B cell (primary cell): ENCODE data around the gene EYS. TPM values are rescaled to one million over a fixed set of nuclear protein-coding genes. Genes with fewer than 3 reads are reported as not detected.

Source experiments
- ATAC-seq: fragments of 200-7000 bp; cut with Tn5 transposase; one replicate; pipeline ENCODE4 v1.10.0; 2021; ENCODE audit warnings: low read depth, mild to moderate bottlenecking, moderate number of reproducible peaks, moderate library complexity
- CTCF ChIA-PET: fragments of 350-600 bp; sonication (Branson Sonifier 250); formaldehyde crosslinking; loops from one replicate; lab custom pipeline; 2021; ENCODE audit warnings: antibody characterized with exemption, inconsistent platforms; lab: Charles Lee
- POLR2A ChIA-PET: fragments of 350-600 bp; sonication (Branson Sonifier 250); formaldehyde crosslinking; loops from one replicate; lab custom pipeline; 2021; ENCODE audit warnings: antibody characterized with exemption; lab: Charles Lee
- DNase-seq: peaks from one replicate; pipeline ENCODE4 v3.0.0; 2013
- H2AFZ ChIP-seq: 2 replicates; pipeline ENCODE4 v1.6.1; 2012; ENCODE audit warnings: mild to moderate bottlenecking, low read depth, low read length; ENCODE audit not compliant: insufficient read depth, poor library complexity, severe bottlenecking
- H3K27ac ChIP-seq, 2 donors: 1 replicate in 1 of 2; 2 replicates in 1 of 2; pipeline ENCODE4 v1.5.1; 2012 to 2013; ENCODE audit warnings: low read length in 2 of 2, mild to moderate bottlenecking in 2 of 2, moderate library complexity in 1 of 2
- H3K27me3 ChIP-seq, 4 experiments: fragments of 200-600 bp in 1 of 4; sonication (generic) in 1 of 4; replicated peaks in 1 of 4; 1 replicate in 2 of 4; 2 replicates in 2 of 4; pipeline versions ENCODE4 v1.6.1 to v1.7.0; 2013 to 2016; ENCODE audit warnings: low read length in 3 of 4, mild to moderate bottlenecking in 2 of 4, mixed read lengths in 1 of 4, moderate library complexity in 1 of 4; ENCODE audit not compliant: insufficient read depth in 4 of 4, control insufficient read depth in 3 of 4; ENCODE audit errors: control extremely low read depth in 1 of 4
- H3K36me3 ChIP-seq, 2 experiments: replicated peaks in 1 of 2; 1 replicate in 1 of 2; 2 replicates in 1 of 2; pipeline versions ENCODE4 v1.6.1 to v1.7.1; 2013; ENCODE audit warnings: low read length in 1 of 2; ENCODE audit not compliant: insufficient read depth in 2 of 2, control insufficient read depth in 1 of 2; ENCODE audit errors: control extremely low read depth in 1 of 2, extremely low read depth in 1 of 2
- H3K4me1 ChIP-seq, 2 donors: fragments of 200-600 bp in 1 of 2; sonication (generic) in 1 of 2; 1 replicate in 1 of 2; 2 replicates in 1 of 2; pipeline versions ENCODE4 v1.5.1 to v1.6.1; 2013 to 2017; ENCODE audit warnings: low read length in 2 of 2; ENCODE audit not compliant: control insufficient read depth in 2 of 2, insufficient read depth in 2 of 2
- H3K4me2 ChIP-seq: replicated peaks from 2 replicates; pipeline ENCODE3; 2012; ENCODE audit warnings: mild to moderate bottlenecking, low read depth, low read length; ENCODE audit not compliant: poor library complexity, severe bottlenecking
- H3K4me3 ChIP-seq, 5 experiments: fragments of 200-600 bp in 1 of 5; sonication (generic) in 1 of 5; 1 replicate in 3 of 5; 2 replicates in 2 of 5; pipeline versions ENCODE4 v1.5.1 to v1.7.0; 2011 to 2016; ENCODE audit warnings: low read length in 4 of 5, mild to moderate bottlenecking in 4 of 5, low read depth in 2 of 5, control low read depth in 1 of 5, moderate library complexity in 1 of 5; ENCODE audit not compliant: insufficient read depth in 1 of 5; ENCODE audit errors: control extremely low read depth in 1 of 5, extremely low read depth in 1 of 5
- H3K79me2 ChIP-seq: fragments of 200-600 bp; sonication (generic); one replicate; pipeline ENCODE4 v1.6.0; 2016; ENCODE audit warnings: low read length; ENCODE audit not compliant: control insufficient read depth, insufficient read depth
- H3K9ac ChIP-seq: fragments of 200-600 bp; sonication (generic); 2 replicates; pipeline ENCODE4 v1.6.1; 2017; ENCODE audit warnings: mild to moderate bottlenecking, low read length, moderate library complexity
- H3K9me3 ChIP-seq, 3 donors: one replicate each; pipeline versions ENCODE4 v1.6.1 to v1.7.1; 2013; ENCODE audit warnings: low read length in 2 of 3; ENCODE audit not compliant: control insufficient read depth in 2 of 3, insufficient read depth in 1 of 3; ENCODE audit errors: control extremely low read depth in 1 of 3
- H4K20me1 ChIP-seq: 2 replicates; pipeline ENCODE4 v1.6.0; 2012; ENCODE audit warnings: mild to moderate bottlenecking, low read length; ENCODE audit not compliant: insufficient read depth, control insufficient read depth, poor library complexity, severe bottlenecking
- H3K27ac Mint-ChIP-seq: one replicate; pipeline ENCODE4 v1.8.0; 2021; ENCODE audit warnings: mixed read lengths
- H3K27me3 Mint-ChIP-seq: one replicate; pipeline ENCODE4 v1.8.0; 2021; ENCODE audit warnings: mixed read lengths
- H3K4me1 Mint-ChIP-seq: one replicate; pipeline ENCODE4 v1.8.0; 2021; ENCODE audit warnings: mixed read lengths
- H3K4me3 Mint-ChIP-seq: one replicate; pipeline ENCODE4 v1.8.0; 2021; ENCODE audit warnings: mixed read lengths
- H3K9me3 Mint-ChIP-seq: one replicate; pipeline ENCODE4 v1.8.0; 2022; ENCODE audit warnings: mixed read lengths; ENCODE audit not compliant: insufficient read depth
- CTCF ChIP-seq: fragments of 200-600 bp; IDR thresholded peaks from one replicate; pipeline ENCODE4 v1.8.0; 2022; ENCODE audit warnings: antibody characterized with exemption, mild to moderate bottlenecking
- EZH2 ChIP-seq: IDR thresholded peaks from 2 replicates; pipeline ENCODE4 v1.6.1; 2012; ENCODE audit warnings: borderline replicate concordance, low read depth, mild to moderate bottlenecking, moderate library complexity, low read length; ENCODE audit not compliant: insufficient read depth, poor library complexity, severe bottlenecking
- WGBS: methylation state at CpG from one replicate; pipeline ENCODE4 v1.1.5; 2013; ENCODE audit warnings: missing lambda C conversion rate; ENCODE audit not compliant: insufficient coverage; 5-methylcytosine and 5-hydroxymethylcytosine counted together
- intact Hi-C: fragments of 100-400 bp; cut with micrococcal nuclease; formaldehyde crosslinking; loops from one replicate; pipeline ENCODE4 v1.10.0; 2022
- polyA plus RNA-seq: library from polyadenylated mRNA; depleted of rRNA; stranded (reverse); fragments of >200 nt; gene quantifications from 2 replicates; pipeline ENCODE4 v1.2.3, GENCODE V29; 2012
- total RNA-seq, 2 donors: library from RNA; stranded (reverse); fragments of 120-200 nt in 1 of 2; gene quantifications; 1 replicate in 1 of 2; 2 replicates in 1 of 2; pipeline versions ENCODE4 v1.2.3 to v1.2.4, GENCODE V29; 2013 to 2022

The EYS gene
- total and polyA plus RNA-seq, 2 donors (not counting 1 experiment from before 2014, with no cell fraction given): not detected

- WGBS: no CpG with 5 or more reads among the region's 4 CpGs
- no peak overlapping the region for H3K4me2 ChIP-seq
- POLR2A ChIA-PET: no interaction called here
- Mint-ChIP-seq H3K4me1 (no peaks in the 10 kb centered on the region), H3K4me3 (no peak overlapping the region), H3K27ac (no peak overlapping the region), H3K9me3 (peaks cover 3% of the 10 kb centered on the region), H3K27me3 (no peaks in the 10 kb centered on the region)
- no peaks in the 10 kb centered on the region for H3K4me1 ChIP-seq
- no peak overlapping the region for H3K9ac ChIP-seq
- no peaks in the 10 kb centered on the region for H3K27me3 ChIP-seq
- H3K79me2 ChIP-seq: no peaks in the 10 kb centered on the region
- intact Hi-C loops: no loop called here
- H3K4me3 ChIP-seq: no peak overlapping the region
- no peaks in the 10 kb centered on the region for H4K20me1 ChIP-seq
- ATAC-seq (no peak), DNase-seq (no peak)
- TF ChIP-seq EZH2 (no peak), CTCF (no peak)
- H3K9me3 ChIP-seq: peaks cover 0 to 15% (median 0%) of the 10 kb centered on the region in 3 donors
- H2AFZ ChIP-seq: no peak overlapping the region
- CTCF ChIA-PET: no interaction called here
- no peak overlapping the region for H3K27ac ChIP-seq
- H3K36me3 ChIP-seq: no peaks in the 10 kb centered on the region
These were observed 710.7 kb downstream of the EYS start for GRCh38 chr6:64996301-64996700.

- H3K36me3 ChIP-seq: no peaks in the 10 kb centered on the region
- ChIA-PET POLR2A (no interaction called here), CTCF (interaction anchor here (0.6 kb wide), 1 partner anchor 32 kb away, joined by 7 read pairs; no protein-coding TSS in a partner anchor)
- Mint-ChIP-seq H3K9me3 (no peaks in the 10 kb centered on the region), H3K4me3 (no peak overlapping the region), H3K27ac (no peak overlapping the region), H3K27me3 (no peaks in the 10 kb centered on the region), H3K4me1 (no peaks in the 10 kb centered on the region)
- H3K9me3 ChIP-seq: no peaks in the 10 kb centered on the region
- H3K27ac ChIP-seq: no peak overlapping the region
- no peaks in the 10 kb centered on the region for H3K79me2 ChIP-seq
- ATAC-seq: no peak
- DNase-seq: no peak
- H3K4me1 ChIP-seq: no peaks in the 10 kb centered on the region
- H3K4me3 ChIP-seq: no peak overlapping the region
- H3K27me3 ChIP-seq: no peaks in the 10 kb centered on the region
- intact Hi-C loops: no loop called here
- H3K4me2 ChIP-seq: no peak overlapping the region
- TF ChIP-seq CTCF: no peak
- no peak for TF ChIP-seq EZH2
- H2AFZ ChIP-seq: no peak overlapping the region
- no peak overlapping the region for H3K9ac ChIP-seq
- no peaks in the 10 kb centered on the region for H4K20me1 ChIP-seq
These were observed 716.2 kb downstream of the EYS start for GRCh38 chr6:64990652-64991304.
